CD4-positive, alpha-beta T cell treated with Interleukin-15 for 4 hours (primary cell): ENCODE data around the gene VAV2.

Experiments
- DNase-seq: peaks from one replicate; pipeline ENCODE4 v3.0.0-alpha.2; 2020; ENCODE audit warnings: low spot score

VAV2 gene

DNA sequence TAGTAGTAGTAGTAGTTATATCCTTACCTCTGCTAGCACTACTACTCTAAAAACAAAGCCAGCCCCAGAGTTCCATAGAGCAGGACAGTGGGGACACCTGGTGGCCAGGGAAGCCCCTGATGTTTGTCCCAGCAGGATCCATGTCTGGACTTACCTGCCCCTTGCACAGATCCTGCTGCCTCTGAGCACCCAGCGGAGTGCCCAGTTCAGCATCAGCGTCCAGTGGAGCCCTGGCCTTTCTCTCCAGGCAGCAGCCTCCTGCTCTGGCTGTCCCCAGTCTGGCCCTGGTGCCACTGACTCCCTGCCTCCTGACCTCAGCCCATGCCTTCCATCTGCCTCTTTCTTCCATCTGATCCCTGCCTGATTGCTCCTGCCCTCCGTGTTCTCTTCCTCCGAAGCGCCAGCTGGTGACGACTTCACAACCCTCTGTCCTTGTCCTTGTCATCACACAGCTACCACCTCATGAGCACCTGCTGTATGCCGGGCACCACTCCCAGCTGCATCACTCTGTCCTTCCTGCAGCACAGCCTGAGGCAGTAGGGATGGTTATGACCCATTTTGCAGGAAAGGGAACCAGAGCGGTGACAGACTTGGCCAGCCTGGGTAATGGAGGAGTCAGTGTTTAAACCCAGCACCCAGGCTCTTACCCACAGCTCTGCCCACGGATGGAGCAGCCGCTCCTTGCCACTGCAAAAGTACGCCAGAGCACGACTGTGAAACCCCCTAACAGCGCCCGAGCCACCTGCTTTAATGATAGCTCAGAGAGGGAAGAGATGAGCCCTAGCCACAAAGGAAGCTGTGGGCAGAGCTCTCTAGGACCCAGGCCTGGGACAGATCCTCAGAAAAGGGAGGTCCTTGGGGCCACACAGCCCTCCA is 265.5 kb downstream of the VAV2 start:
- peak; percentile 57 for DNase-seq

DNA sequence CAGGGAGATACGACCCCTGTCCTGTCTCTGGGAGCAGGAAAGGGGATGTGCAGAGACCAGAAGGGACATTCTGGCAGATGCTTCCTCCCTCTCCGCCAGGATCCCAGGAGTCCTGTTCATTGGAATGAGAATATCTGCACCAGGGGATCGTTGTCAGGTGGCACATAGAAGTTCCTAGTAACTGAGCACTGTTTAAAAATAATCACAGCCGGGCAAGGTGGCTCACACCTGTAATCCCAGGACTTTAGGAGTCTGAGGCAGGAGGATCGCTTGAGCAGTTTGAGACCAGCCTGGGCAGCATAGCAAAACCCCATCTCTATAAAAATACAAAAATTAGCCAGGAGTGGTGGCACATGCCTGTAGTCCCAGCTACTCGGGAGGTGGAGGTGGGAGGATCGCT is 266.2 kb downstream of the VAV2 start:
- no peak for DNase-seq

DNA sequence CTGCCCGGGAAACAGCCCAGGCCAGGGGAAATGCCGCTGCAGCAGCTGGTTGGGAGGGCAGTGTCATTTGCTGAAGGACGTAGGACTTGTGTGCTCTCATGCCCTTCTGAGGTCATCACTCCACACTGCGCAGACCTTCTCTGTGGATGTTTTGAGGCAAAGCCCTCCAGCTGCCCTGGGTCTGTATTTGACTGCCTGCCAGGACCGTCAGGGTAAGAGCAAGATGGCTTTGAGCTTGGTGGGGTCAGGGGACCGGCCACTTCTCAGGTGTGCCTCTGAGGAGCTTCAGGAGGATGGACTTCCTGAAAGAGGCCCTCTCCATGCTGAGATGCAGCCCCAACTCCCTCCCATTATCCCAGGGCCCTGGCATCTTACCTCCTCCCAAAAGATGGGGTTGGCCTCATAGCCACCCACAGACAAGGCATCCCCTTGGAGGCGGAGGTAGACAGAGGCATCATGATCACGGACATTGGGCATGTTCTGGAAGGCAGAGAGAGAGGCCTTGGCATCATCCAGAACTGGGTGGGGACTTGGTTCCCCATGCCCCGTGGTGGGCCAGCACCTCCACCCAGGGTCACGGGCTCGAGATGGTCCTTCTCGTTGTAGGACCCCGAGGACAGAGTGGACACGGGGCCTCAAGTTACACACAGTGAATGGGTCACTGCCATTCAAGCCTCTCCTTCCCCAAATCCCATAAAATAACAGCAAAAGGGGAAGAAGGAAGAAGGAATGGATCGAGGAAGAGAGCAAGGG is 273.4 kb downstream of the VAV2 start:
- no peak for DNase-seq

DNA sequence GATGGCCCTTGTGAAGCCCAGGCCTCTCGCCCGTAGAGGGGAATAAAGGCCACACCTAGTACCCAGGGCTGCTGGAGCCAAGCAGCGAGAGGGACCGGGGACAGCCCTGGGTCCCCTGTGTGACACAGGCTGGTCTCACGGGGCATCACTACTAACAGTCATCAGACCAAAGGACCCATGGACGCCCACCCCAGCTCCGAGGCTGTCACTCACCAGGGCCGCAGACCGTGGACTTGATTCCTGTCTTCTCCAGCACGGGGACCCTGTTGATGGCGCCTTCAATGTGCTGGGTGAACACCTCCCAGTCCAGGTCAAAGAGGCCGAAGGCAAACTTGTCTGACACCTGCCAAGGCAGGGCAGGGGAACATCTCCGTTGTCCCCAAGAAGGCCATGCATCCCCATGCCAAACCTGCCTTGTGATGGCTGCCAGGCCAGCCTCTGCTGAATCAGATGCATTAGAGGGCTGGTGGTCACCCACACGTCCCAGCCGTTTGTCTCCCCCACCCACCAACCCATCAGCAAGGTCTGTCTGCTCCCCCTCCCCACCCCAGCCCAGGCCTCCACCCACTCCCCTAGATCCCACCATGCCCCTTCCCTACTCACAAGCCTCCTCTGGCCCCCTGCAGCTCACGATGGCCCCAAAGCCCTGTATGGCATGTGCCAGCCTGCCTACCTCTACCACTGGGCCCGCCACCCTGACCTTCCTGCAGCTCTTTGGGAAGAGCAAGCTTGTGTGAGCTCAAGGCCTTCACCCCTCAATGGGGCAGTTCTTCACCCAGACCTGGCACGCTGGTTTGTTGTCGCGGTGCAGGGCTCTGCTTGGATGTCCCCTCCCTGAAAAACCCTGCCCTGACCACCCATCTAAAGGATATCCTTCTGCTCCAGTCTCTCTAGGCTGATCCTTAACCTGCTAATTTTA is 274.8 kb downstream of the VAV2 start:
- no peak for DNase-seq

DNA sequence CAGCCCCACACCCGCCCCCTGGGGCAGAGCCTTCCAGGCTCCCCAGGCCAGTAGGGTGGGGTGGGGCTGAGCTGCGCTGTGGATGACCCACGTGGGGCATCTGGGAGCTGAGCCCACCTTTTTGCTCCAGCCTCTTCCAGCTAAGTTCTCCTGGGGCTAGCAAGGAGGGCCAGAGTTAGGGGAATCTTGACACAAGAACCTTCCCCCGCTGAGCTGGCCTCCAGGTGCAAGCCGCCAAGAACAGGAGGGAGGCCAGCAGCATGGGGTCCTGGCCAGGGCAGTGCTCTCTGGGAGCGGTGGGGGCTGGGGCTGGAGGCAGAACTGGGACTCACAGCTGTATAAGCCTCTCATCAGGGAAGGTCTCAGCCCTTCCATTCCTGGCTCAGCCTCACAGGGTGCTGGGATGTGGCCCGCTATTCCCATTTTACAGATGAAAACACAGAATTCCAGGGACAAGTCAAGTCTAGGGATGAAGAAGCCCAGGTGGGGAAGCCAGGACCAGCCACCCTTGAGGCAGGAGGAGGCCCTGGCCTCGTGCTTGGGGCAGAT is 275.5 kb downstream of the VAV2 start:
- no peak for DNase-seq

DNA sequence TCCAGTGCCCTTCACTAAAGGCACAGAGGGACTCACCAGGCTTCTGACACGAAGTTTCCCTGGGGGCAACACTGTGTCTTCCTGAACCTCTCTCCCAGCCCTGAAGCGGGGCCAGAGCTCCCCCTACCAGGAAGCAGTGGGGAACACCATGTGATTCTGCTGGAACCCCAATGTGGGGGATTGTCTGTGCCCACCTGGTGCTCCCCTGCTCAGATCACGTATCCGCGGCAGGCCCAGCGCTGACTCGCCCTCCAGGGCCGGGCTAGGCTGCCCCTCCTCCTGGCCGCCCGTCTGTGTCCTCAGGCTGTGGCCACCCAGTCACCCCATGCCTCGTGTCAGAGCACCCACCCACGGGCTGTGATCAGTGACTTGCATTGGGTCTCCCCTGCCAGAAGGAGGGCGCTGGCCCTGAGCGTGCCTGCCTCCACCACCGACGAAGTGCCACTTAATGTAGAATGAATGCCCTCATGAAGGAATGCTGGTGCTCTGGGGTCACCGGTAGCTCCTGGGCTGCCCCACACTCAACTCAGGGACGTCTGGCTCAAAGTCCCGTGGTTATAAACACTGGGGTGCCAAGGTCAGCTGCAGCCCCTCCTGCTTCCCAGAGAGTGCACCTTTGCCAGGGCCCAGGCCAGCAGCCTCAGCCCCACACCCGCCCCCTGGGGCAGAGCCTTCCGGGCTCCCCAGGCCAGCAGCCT is 276.1 kb downstream of the VAV2 start:
- no peak for DNase-seq

DNA sequence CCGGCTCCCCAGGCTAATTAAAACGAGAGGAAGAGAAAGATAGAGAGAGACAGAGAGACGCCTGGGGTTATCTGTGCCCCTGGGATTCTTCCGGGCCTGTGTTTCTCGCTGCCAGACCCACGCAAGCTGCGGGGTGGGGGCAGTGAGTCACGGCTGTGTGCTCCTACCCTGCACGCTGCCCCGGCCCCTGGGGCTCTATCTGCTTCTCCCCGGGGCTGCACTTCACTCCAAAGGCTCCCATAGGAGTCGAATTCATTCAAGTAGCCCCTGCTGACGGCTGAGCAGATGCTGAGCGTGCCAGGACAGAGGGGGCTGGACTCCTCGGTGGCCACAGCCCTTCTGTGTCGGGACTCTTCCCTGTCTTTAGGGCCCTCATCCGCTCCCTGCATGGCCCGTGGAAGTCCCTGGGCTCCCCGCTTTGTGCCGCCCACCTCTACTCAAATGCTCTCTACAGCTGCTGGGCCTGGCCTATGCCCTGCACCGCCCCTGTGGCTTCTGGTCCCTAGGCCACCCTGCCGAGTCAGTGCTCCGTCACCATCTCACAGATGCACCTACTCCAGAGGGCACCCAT is 276.7 kb downstream of the VAV2 start:
- no peak for DNase-seq

DNA sequence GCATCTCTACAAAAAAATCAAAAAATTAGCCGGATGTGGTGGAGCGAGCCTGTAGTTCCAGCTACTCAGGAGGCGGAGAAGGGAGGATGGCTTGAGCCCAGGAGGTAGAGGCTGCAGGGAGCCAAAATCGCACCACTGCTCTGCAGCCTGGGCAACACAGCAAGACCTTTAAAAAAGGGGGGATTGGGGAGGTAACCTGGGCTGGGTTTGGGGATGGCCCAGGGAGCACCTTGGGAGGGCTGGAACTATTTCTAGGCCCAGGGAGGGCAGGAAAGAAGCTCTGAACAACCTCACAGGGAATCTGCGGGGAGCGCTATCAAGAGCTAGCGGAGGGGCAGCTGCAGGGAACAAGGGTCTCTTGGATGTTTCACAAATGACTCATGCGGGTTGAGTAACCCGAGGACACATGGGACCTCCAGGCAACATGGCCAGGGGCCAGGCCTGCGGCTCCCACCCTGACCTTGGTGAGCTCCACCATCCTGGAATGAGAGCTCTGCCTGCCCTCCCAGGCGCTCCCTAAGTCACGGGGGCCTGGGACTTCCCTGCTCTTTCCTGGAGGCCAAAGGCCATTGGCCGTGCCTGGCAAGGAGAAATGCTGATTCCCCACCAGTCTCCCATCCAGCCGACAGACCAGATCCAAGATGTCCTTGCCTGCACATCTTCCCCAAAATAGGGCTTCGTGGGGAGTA is 277.4 kb downstream of the VAV2 start:
- no peak for DNase-seq

DNA sequence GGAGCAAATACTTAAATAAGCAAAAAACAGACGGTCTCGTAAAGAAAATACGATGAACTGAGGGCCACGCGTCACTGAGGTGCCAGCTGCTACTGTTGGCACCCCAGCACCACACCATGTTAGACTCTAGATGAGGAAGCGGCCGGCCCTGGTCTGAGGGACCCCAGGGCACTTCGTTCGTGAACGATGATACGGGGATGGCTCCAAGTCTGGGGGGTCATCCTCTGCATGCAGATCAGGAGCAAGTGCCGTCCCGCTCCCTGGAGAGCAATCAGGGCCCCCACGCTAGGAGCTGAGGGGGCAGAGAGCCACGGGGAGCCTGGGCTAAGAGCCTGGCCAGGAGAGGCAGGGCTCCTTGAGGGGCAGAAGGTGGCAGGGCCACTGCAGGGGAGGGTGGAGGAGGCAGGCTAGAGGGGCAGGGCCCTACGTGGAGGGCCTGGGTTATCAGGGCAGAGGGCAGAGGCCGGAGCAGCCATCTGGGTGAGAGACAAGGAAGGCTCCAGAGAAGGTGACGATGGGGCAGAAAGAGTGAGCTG is 278.1 kb downstream of the VAV2 start:
- DNase-seq, result no peak

DNA sequence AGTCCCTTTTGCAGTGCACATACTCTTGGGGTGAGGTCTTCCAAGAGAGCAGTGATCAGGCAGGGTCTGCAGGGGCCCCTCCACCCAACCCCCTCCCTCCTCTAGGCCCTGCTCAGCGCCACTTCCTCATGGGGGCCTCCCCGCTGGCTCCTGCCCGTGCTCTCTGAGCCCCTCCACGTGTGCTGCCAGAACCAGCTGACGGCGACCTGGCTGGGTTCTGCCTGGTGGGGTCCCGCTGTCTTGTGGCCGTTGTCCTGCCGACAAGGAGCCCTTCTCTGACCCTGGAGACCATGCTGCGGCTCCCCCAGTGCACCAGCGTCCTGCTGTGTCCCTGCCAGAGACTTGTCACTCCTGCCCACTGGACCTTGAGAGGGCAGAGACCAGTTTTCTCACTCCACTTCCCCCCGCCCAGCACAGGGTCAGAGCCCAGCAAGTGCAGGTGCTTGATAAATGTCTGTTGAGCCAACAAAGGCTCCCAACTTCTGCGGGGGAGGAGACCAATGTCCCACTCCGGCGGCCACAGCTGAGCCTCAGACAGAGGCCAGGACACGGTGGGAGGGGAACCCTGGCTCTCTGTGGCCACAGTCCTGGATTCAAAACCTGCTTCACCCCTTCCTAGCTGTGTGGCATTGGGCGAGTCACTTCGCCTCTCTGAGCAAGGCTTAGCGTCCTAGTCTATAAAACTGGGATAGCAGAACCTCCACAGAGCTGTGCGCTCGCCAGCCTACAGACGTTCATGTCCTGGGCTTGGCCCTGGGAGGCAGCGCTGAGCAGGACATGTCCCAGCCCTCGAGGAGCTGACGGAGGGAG is 278.8 kb downstream of the VAV2 start:
- DNase-seq, result no peak

DNA sequence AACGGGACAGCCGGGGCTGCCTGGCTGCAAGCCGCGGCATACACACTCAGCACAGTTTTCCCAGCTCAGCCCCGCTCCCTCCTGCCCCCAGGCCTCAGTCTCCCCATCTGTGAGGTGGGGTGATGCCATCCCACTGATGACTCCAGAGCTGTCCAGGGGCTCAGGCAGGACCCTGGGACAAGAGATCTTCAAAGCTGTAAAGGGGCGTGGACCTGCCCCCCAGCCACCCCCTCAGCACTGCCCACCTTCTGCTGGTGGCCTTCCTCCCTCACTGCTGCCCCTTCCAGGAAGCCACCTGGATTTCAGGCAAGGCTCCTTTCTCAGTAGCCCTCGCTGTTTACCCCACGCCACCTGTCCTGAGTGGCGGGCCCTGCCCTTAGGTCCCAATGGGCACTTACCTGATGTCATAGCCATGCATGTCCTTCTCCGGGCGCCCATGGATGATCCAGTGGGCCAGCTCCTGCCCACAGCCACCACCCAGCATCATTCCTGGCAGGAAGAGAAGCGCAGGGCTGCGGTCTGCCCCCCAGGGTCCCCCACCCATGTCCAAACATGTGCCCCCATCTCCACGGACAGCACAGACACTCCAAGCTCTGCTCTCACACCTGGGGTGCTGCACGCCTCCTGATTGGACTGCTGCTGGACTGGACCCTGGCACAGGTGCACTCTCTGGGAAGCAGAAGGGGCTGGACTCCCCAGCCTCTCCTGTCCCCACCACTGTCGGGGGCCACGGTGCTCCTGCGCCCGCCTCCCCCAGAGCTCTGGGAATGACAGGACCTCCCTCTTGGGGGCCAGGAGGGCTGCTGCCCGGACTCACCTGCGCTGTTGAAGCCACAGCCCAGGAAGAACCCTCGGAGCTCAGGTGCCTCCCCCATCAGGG is 279.7 kb downstream of the VAV2 start:
- DNase-seq, result no peak
